Endothelial cell of umbilical vein (primary cell): Measurements from ENCODE around the gene SMARCA1. TPM values are rescaled to one million over a fixed set of nuclear protein-coding genes. Genes with fewer than 3 reads are reported as not detected.

Experiments used
- BruUV-seq: library from RNA; stranded (reverse); fragments of 400-500 nt; replicated peaks from 2 replicates; lab custom pipeline; 2021; lab: Mats Ljungman, UMichigan
- CTCF ChIA-PET: fragments of 300-600, 350-600 bp; sonication (Branson Sonifier 250); formaldehyde crosslinking; loops from one replicate; lab custom pipeline; 2021; ENCODE audit warnings: antibody characterized with exemption, inconsistent platforms; lab: Charles Lee
- POLR2A ChIA-PET: fragments of 300-600, 350-600 bp; sonication (Branson Sonifier 250); formaldehyde crosslinking; loops from one replicate; lab custom pipeline; 2021; ENCODE audit warnings: antibody characterized with exemption, inconsistent platforms; lab: Charles Lee
- DNase-seq: peaks from one replicate; pipeline ENCODE4 v3.0.0-alpha.2; 2011; ENCODE audit warnings: low read depth, low spot score
- FAIRE-seq: peaks from 2 replicates; lab custom pipeline; 2011; peaks lifted over from hg19 to GRCh38; lab: Jason Lieb, UNC
- H2AFZ ChIP-seq: 2 replicates; pipeline ENCODE4 v1.6.0; 2012; ENCODE audit warnings: low read depth, low read length, control low read depth, inconsistent platforms
- H3K27ac ChIP-seq: 2 replicates; pipeline ENCODE4 v1.5.1; 2011; ENCODE audit warnings: low read depth, mild to moderate bottlenecking, control low read depth, low read length, moderate library complexity; ENCODE audit not compliant: insufficient read depth
- H3K27me3 ChIP-seq, 2 experiments: 2 replicates each; pipeline versions ENCODE4 v1.6.0 to v1.6.1; 2011; ENCODE audit warnings: low read length in 2 of 2, mixed read lengths in 1 of 2; ENCODE audit not compliant: control insufficient read depth in 2 of 2, insufficient read depth in 2 of 2
- H3K36me3 ChIP-seq, 2 experiments: 2 replicates in 1 of 2; 3 replicates in 1 of 2; pipeline ENCODE4 v1.5.1; 2011; ENCODE audit warnings: low read length in 2 of 2, mild to moderate bottlenecking in 1 of 2, moderate library complexity in 1 of 2; ENCODE audit not compliant: control insufficient read depth in 2 of 2, insufficient read depth in 2 of 2; ENCODE audit errors: extremely low read depth in 1 of 2
- H3K4me1 ChIP-seq: 3 replicates; pipeline ENCODE4 v1.5.1; 2011; ENCODE audit warnings: mild to moderate bottlenecking, low read length; ENCODE audit not compliant: control insufficient read depth, insufficient read depth; ENCODE audit errors: extremely low read depth
- H3K4me2 ChIP-seq: 2 replicates; pipeline ENCODE4 v1.6.1; 2011; ENCODE audit warnings: low read length, control low read depth, mixed read lengths; ENCODE audit not compliant: insufficient read depth
- H3K4me3 ChIP-seq, 3 experiments: fragments of 200-600 bp in 1 of 3; sonication (generic), shearing (Covaris generic) in 1 of 3; replicated peaks in 1 of 3; 2 replicates each; pipeline ENCODE4 v1.5.1; 2011 to 2016; ENCODE audit warnings: control low read depth in 3 of 3, low read length in 3 of 3, mild to moderate bottlenecking in 2 of 3, inconsistent platforms in 1 of 3, low read depth in 1 of 3, moderate library complexity in 1 of 3; ENCODE audit not compliant: insufficient read depth in 1 of 3
- H3K79me2 ChIP-seq: 2 replicates; pipeline ENCODE4 v1.6.0; 2012; ENCODE audit warnings: low read length, inconsistent platforms; ENCODE audit not compliant: control insufficient read depth, insufficient read depth
- H3K9ac ChIP-seq: replicated peaks from 2 replicates; pipeline ENCODE3; 2011; ENCODE audit warnings: low read length, control low read depth; ENCODE audit not compliant: insufficient read depth; ENCODE audit errors: extremely low read depth
- H3K9me1 ChIP-seq: replicated peaks from 3 replicates; pipeline ENCODE4 v1.6.0; 2011; ENCODE audit warnings: mild to moderate bottlenecking, low read length; ENCODE audit not compliant: control insufficient read depth, insufficient read depth; ENCODE audit errors: extremely low read depth
- H3K9me3 ChIP-seq: replicated peaks from 2 replicates; pipeline ENCODE4 v1.5.1; 2012; ENCODE audit warnings: low read length, inconsistent platforms; ENCODE audit not compliant: control insufficient read depth, insufficient read depth
- H4K20me1 ChIP-seq: replicated peaks from 2 replicates; pipeline ENCODE3; 2011; ENCODE audit warnings: mild to moderate bottlenecking, low read length; ENCODE audit not compliant: control insufficient read depth, insufficient read depth; ENCODE audit errors: extremely low read depth
- EZH2 ChIP-seq: IDR thresholded peaks from 2 replicates; pipeline ENCODE4 v1.6.1; 2012; ENCODE audit warnings: borderline replicate concordance, low read depth, mild to moderate bottlenecking, moderate library complexity, low read length, inconsistent platforms; ENCODE audit not compliant: severe bottlenecking
- FOS ChIP-seq: IDR thresholded peaks from 2 replicates; pipeline ENCODE4 v1.6.1; 2011; ENCODE audit warnings: mild to moderate bottlenecking, low read length, moderate library complexity, borderline replicate concordance; ENCODE audit not compliant: insufficient read depth
- GATA2 ChIP-seq: IDR thresholded peaks from 2 replicates; pipeline ENCODE4 v1.7.0; 2011; ENCODE audit warnings: low read depth, mild to moderate bottlenecking, moderate library complexity, mixed read lengths, low read length; ENCODE audit not compliant: insufficient read length, insufficient read depth
- JUN ChIP-seq: IDR thresholded peaks from 2 replicates; pipeline ENCODE4 v1.6.1; 2011; ENCODE audit warnings: borderline replicate concordance, low read depth; ENCODE audit not compliant: insufficient read length, insufficient read depth
- MYC ChIP-seq: IDR thresholded peaks from one replicate; pipeline ENCODE4 v1.6.1; 2011; ENCODE audit warnings: mild to moderate bottlenecking, low read depth, low read length
- POLR2A ChIP-seq: IDR thresholded peaks from 2 replicates; pipeline ENCODE4 v1.6.1; 2012; ENCODE audit warnings: low read depth, mild to moderate bottlenecking, control low read depth, low read length
- POLR2AphosphoS5 ChIP-seq: IDR thresholded peaks from 2 replicates; pipeline ENCODE4 v1.6.1; 2012; ENCODE audit warnings: low read depth, mild to moderate bottlenecking, control low read depth, low read length, moderate library complexity; ENCODE audit not compliant: insufficient read depth
- dilution Hi-C: fragments of 300-500 bp; cut with MboI; formaldehyde crosslinking; loops from one replicate; pipeline ENCODE4 v1.15.0; 2019; ENCODE audit warnings: low sequenced_read_pairs; ENCODE audit not compliant: extremely low pct_ligation_motif_present
- intact Hi-C: fragments of 100-400 bp; cut with micrococcal nuclease; formaldehyde crosslinking; loops from one replicate; pipeline ENCODE4 v1.10.0; 2022
- polyA plus RNA-seq, 4 experiments: library from polyadenylated mRNA; depleted of rRNA in 3 of 4; stranded (reverse) in 3 of 4; unstranded in 1 of 4; fragments of >200 nt; gene quantifications; 2 replicates each; pipeline versions ENCODE4 v1.2.1 to v1.2.3, GENCODE V29; 2011 to 2012; ENCODE audit warnings: missing spikeins in 1 of 4
- total RNA-seq: library from RNA; stranded (reverse); gene quantifications from 2 replicates; pipeline ENCODE4 v1.2.3, GENCODE V29; 2021
- TF ChIP-seq, protein P1 (sequence below), 2 donors: IDR thresholded peaks; 1 replicate in 1 of 2; 2 replicates in 1 of 2; pipeline ENCODE4 v1.5.1; 2011; ENCODE audit warnings: low read length in 2 of 2, mild to moderate bottlenecking in 2 of 2, moderate library complexity in 2 of 2, control low read depth in 1 of 2, inconsistent platforms in 1 of 2, low read depth in 1 of 2; ENCODE audit not compliant: insufficient read depth in 1 of 2; ENCODE audit errors: extremely low read depth in 1 of 2
- TF ChIP-seq, protein P2 (sequence below): IDR thresholded peaks from 2 replicates; pipeline ENCODE4 v1.6.1; 2011; ENCODE audit not compliant: insufficient read depth, insufficient read length

The SMARCA1 gene
- total and polyA plus RNA-seq, 2 donors (not counting 3 experiments of a cell fraction or from before 2014, with no cell fraction given), result 8.3 to 29.7 TPM

GRCh38 chrX:129520151-129520550 is 3.1 kb downstream of the SMARCA1 start:
- dilution Hi-C loops, result no loop called here
- TF ChIP-seq JUN, result no peak
- TF ChIP-seq MYC, result no peak
- TF ChIP-seq, protein P1, sequence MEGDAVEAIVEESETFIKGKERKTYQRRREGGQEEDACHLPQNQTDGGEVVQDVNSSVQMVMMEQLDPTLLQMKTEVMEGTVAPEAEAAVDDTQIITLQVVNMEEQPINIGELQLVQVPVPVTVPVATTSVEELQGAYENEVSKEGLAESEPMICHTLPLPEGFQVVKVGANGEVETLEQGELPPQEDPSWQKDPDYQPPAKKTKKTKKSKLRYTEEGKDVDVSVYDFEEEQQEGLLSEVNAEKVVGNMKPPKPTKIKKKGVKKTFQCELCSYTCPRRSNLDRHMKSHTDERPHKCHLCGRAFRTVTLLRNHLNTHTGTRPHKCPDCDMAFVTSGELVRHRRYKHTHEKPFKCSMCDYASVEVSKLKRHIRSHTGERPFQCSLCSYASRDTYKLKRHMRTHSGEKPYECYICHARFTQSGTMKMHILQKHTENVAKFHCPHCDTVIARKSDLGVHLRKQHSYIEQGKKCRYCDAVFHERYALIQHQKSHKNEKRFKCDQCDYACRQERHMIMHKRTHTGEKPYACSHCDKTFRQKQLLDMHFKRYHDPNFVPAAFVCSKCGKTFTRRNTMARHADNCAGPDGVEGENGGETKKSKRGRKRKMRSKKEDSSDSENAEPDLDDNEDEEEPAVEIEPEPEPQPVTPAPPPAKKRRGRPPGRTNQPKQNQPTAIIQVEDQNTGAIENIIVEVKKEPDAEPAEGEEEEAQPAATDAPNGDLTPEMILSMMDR (IDR thresholded peaks at IDR 0.05; ENCODE audit: extremely low read depth in 1 of 2, insufficient read depth in 1 of 2, low read depth in 1 of 2, low read length in 2 of 2), result no peak
- no peak for TF ChIP-seq GATA2
- no peak for TF ChIP-seq POLR2A
- no peak for TF ChIP-seq FOS
- TF ChIP-seq, protein P2, sequence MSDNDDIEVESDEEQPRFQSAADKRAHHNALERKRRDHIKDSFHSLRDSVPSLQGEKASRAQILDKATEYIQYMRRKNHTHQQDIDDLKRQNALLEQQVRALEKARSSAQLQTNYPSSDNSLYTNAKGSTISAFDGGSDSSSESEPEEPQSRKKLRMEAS, result no peak
- no peak for TF ChIP-seq POLR2AphosphoS5
- no peak for TF ChIP-seq EZH2
- Histone ChIP-seq H3K9me3 (no peaks in the 10 kb centered on the region), H3K36me3 (no peaks in the 10 kb centered on the region), H3K27ac (no peak overlapping the region), H3K79me2 (peaks cover 5% of the 10 kb centered on the region), H3K27me3 (peaks cover 0 to 10% of the 10 kb centered on the region in 2 experiments), H3K4me1 (peaks cover 5% of the 10 kb centered on the region), H3K4me2 (no peak overlapping the region), H2AFZ (no peak overlapping the region), H3K9ac (no peak overlapping the region), H4K20me1 (no peaks in the 10 kb centered on the region), H3K9me1 (no peaks in the 10 kb centered on the region), H3K4me3 (no peak overlapping the region)
- ChIA-PET CTCF (no interaction called here), POLR2A (no interaction called here)
- no TSS peak for BruUV-seq
- intact Hi-C loops, result no loop called here
- FAIRE-seq (no peak), DNase-seq (no peak)
